ENCODE results near the gene PTK6. TPM values are rescaled to one million over a fixed set of nuclear protein-coding genes. Genes with fewer than 3 reads are reported as not detected.
"Not testable (repeated sequence)": the region's sequence is repeated elsewhere in the genome, so short reads cannot be mapped to it uniquely, and the experiment has no call there.

PTK6 gene
- total RNA-seq, 2 experiments from 2014 or later, result 2.1 to 2.3 TPM

DNA sequence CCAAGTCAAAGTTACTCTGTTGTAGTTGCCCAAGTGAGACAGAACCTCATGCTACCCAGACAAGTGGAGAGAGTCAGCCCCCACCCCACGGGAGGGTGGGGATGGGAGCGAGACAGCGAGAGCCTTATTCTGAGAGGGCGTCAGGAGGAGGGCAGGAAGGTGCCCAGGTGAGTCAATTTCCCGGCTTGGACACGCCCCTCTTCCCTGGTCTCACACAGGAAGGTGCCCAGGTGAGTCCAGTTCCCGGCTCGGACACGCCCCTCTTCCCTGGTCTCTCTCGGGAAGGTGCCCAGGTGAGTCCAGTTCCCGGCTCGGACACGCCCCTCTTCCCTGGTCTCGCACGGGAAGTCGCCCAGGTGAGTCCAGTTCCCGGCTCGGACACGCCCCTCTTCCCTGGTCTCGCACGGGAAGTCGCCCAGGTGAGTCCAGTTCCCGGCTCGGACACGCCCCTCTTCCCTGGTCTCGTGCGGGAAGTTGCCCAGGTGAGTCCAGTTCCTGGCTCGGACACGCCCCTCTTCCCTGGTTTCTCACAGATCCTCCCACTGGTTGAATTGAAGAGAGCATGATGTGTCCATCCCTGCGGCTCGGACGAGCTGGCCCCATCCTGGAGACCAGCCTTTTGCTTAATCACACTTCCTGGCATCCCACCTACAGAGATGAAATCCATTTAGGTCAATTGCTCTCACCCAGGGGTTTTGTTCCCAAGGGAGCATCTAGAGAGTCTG lies 57.3 kb downstream of the PTK6 start:
- H3K27ac Mint-ChIP-seq; H3K4me3 Mint-ChIP-seq; DNase-seq; H3K36me3 Mint-ChIP-seq (ENCODE audit: low read depth); H3K9me3 Mint-ChIP-seq; H3K4me1 Mint-ChIP-seq; POLR2A ChIA-PET: not testable (repeated sequence)
- peaks cover 23% of the 10 kb centered on the region for H3K27me3 Mint-ChIP-seq
- CTCF ChIA-PET, result interaction anchor here (0.6 kb wide), 1 partner anchor 1140 kb away, joined by 6 read pairs; no protein-coding TSS in a partner anchor

GRCh38 chr20:63478346-63479302 lies 58.6 kb downstream of the PTK6 start:
- Mint-ChIP-seq H3K4me3 (no peak overlapping the region), H3K4me1 (no peaks in the 10 kb centered on the region), H3K27ac (no peak overlapping the region), H3K9me3 (no peaks in the 10 kb centered on the region), H3K27me3 (peaks cover 32% of the 10 kb centered on the region), H3K36me3 (ENCODE audit: low read depth) (no peaks in the 10 kb centered on the region)
- POLR2A ChIA-PET, result no interaction called here
- no peak for DNase-seq
- CTCF ChIA-PET, result no interaction called here

Other genes starting within 250 kb of the PTK6 start
- not detected for gene COL20A1, start 244.2 kb downstream of the PTK6 start, total RNA-seq
- not detected for gene CHRNA4, start 176.0 kb downstream of the PTK6 start, total RNA-seq
- not detected for gene KCNQ2, start 64.7 kb downstream of the PTK6 start, total RNA-seq
- 1 to 10 TPM; 2.0 to 2.6 TPM for gene EEF1A2, start 38.3 kb downstream of the PTK6 start, total RNA-seq
- gene PPDPF, start 16.6 kb downstream of the PTK6 start, total RNA-seq, result 100 to 1,000 TPM; 228 to 232 TPM
- gene SRMS, start 10.4 kb upstream of the PTK6 start, total RNA-seq, result not detected
- under 1 TPM; 0.20 to 0.30 TPM for gene FNDC11, start 16.8 kb upstream of the PTK6 start, total RNA-seq
- 100 to 1,000 TPM; 202 to 208 TPM for gene HELZ2, start 36.9 kb upstream of the PTK6 start, total RNA-seq
- 10 to 100 TPM; 17.9 to 18.5 TPM for gene GMEB2, start 89.7 kb upstream of the PTK6 start, total RNA-seq
- 10 to 100 TPM; 20.9 to 23.8 TPM for gene STMN3, start 116.0 kb upstream of the PTK6 start, total RNA-seq
- 10 to 100 TPM; 29.2 to 30.0 TPM for gene RTEL1, start 120.9 kb upstream of the PTK6 start, total RNA-seq
- not detected for gene TNFRSF6B, start 159.3 kb upstream of the PTK6 start, total RNA-seq
- gene ARFRP1, start 170.6 kb upstream of the PTK6 start, total RNA-seq, result 10 to 100 TPM; 52.9 to 53.4 TPM
- 10 to 100 TPM; 41.6 to 42.8 TPM for gene ZGPAT, start 170.7 kb upstream of the PTK6 start, total RNA-seq
- 100 to 1,000 TPM; 181 to 186 TPM for gene LIME1, start 199.3 kb upstream of the PTK6 start, total RNA-seq
- 10 to 100 TPM; 88.3 to 90.4 TPM for gene SLC2A4RG, start 202.4 kb upstream of the PTK6 start, total RNA-seq

Data from activated CD4-positive, alpha-beta memory T cell treated with anti-CD3 and anti-CD28 coated beads, Interleukin-2, amount 10 ng/mL, durations not matched to agents 7 days and 5 days (primary cell).